Thoracic aorta (tissue), 2 donors: Measurements from ENCODE around the gene AFP. TPM values are rescaled to one million over a fixed set of nuclear protein-coding genes. Genes with fewer than 3 reads are reported as not detected.
A peak's percentile ranks its signal among the peaks of the same experiment; 100 is the strongest.

ENCODE experiments used
- ATAC-seq: fragments of 150-250 bp; one replicate; pipeline ENCODE4 v1.8.0; 2017; ENCODE audit warnings: low read depth; ENCODE audit not compliant: insufficient number of reproducible peaks, low FRiP score
- DNase-seq: peaks from one replicate; pipeline ENCODE4 v3.0.0-alpha.2; 2020; ENCODE audit warnings: low spot score
- H3K27ac ChIP-seq, 2 donors: fragments of 200-600 bp; sonication (generic); 1 replicate in 1 of 2; 2 replicates in 1 of 2; pipeline ENCODE4 v1.5.1; 2016; ENCODE audit warnings: mild to moderate bottlenecking in 2 of 2, moderate library complexity in 2 of 2
- H3K27me3 ChIP-seq: fragments of 200-600 bp; sonication (generic); replicated peaks from 2 replicates; pipeline ENCODE4 v1.6.0; 2016; ENCODE audit warnings: mild to moderate bottlenecking; ENCODE audit not compliant: insufficient read depth
- H3K36me3 ChIP-seq: fragments of 200-600 bp; sonication (generic); one replicate; pipeline ENCODE4 v1.5.1; 2016
- H3K4me1 ChIP-seq, 2 donors: fragments of 200-600 bp; sonication (generic); 1 replicate in 1 of 2; 2 replicates in 1 of 2; pipeline versions ENCODE4 v1.5.1 to v1.6.0; 2016; ENCODE audit warnings: low read depth in 2 of 2, mild to moderate bottlenecking in 1 of 2; ENCODE audit not compliant: control insufficient read depth in 1 of 2
- H3K4me3 ChIP-seq: fragments of 200-600 bp; sonication (generic); 2 replicates; pipeline ENCODE4 v1.5.1; 2016; ENCODE audit warnings: mild to moderate bottlenecking
- H3K9me3 ChIP-seq: fragments of 200-600 bp; sonication (generic); 2 replicates; pipeline ENCODE4 v1.5.1; 2016
- total RNA-seq, 2 donors: library from RNA; depleted of rRNA; stranded (reverse); fragments of >200 nt; gene quantifications; one replicate each; pipeline versions ENCODE4 v1.1.0 to v1.2.3, GENCODE V29; 2016
- TF ChIP-seq, protein P1 (sequence below): fragments of 200-600 bp; sonication (generic); IDR thresholded peaks from one replicate; pipeline ENCODE4 v1.5.1; 2019; ENCODE audit warnings: antibody characterized with exemption

Gene AFP
- total RNA-seq, 2 donors from 2014 or later = not detected

DNA sequence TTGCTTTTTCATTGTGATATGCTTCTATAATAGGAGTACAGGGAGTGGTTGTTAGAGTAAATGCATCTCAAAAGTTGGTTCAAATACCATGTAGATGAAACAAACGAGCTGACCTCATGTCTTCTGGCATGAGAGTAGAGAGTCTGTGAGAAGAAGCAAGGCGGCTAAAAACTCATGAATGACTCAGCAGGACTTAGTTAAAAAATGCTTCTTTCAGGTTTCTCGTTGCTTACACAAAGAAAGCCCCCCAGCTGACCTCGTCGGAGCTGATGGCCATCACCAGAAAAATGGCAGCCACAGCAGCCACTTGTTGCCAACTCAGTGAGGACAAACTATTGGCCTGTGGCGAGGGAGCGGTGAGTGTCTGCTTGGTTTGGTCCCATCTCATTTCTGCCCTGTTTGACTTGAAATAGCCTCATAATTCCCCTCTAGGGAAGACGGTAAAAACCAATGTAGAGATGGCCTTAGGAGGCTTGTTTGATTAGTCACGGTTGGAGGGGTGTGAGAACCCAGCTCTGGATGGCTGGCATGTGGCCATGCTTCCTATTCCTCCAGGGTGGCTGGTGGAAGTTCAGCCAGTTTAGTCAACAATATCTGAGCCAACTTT is 14.5 kb downstream of the AFP start:
- Histone ChIP-seq H3K4me1 (peaks cover 4 to 24% of the 10 kb centered on the region in 2 donors), H3K9me3 (no peaks in the 10 kb centered on the region), H3K27ac (peak overlapping the region; percentile 46 to 65), H3K27me3 (no peaks in the 10 kb centered on the region), H3K4me3 (peak overlapping the region; percentile 38), H3K36me3 (no peaks in the 10 kb centered on the region)
- TF ChIP-seq, protein P1, sequence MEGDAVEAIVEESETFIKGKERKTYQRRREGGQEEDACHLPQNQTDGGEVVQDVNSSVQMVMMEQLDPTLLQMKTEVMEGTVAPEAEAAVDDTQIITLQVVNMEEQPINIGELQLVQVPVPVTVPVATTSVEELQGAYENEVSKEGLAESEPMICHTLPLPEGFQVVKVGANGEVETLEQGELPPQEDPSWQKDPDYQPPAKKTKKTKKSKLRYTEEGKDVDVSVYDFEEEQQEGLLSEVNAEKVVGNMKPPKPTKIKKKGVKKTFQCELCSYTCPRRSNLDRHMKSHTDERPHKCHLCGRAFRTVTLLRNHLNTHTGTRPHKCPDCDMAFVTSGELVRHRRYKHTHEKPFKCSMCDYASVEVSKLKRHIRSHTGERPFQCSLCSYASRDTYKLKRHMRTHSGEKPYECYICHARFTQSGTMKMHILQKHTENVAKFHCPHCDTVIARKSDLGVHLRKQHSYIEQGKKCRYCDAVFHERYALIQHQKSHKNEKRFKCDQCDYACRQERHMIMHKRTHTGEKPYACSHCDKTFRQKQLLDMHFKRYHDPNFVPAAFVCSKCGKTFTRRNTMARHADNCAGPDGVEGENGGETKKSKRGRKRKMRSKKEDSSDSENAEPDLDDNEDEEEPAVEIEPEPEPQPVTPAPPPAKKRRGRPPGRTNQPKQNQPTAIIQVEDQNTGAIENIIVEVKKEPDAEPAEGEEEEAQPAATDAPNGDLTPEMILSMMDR = no peak
- peak; percentile 77 for ATAC-seq
- peak; percentile 6 for DNase-seq

DNA sequence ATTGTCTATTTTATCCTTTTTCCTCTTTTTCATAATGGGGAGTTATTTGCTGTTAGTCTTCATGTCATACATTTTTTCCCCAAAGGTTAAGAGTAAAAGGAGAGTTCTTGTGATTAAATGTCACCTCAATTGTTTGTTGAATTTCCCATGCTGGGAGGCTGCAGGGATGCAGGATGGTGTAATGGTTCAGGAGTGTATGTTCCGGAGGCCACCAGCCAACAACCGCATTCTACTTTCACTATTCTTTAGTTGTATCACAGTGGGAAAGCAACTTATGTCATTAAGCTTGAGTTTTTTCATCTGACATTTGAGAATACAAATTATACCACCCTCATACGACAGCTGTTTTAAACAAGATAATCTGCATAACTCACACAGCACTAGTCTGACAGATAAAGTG is 15.4 kb downstream of the AFP start:
- Histone ChIP-seq H3K27me3 (no peaks in the 10 kb centered on the region), H3K27ac (peak overlapping the region in 1 of 2 donors; percentile 65), H3K4me3 (no peak overlapping the region), H3K4me1 (peaks cover 4 to 24% of the 10 kb centered on the region in 2 donors), H3K9me3 (no peaks in the 10 kb centered on the region), H3K36me3 (no peaks in the 10 kb centered on the region)
- ATAC-seq (no peak), DNase-seq (no peak)
- TF ChIP-seq, protein P1 = no peak

DNA sequence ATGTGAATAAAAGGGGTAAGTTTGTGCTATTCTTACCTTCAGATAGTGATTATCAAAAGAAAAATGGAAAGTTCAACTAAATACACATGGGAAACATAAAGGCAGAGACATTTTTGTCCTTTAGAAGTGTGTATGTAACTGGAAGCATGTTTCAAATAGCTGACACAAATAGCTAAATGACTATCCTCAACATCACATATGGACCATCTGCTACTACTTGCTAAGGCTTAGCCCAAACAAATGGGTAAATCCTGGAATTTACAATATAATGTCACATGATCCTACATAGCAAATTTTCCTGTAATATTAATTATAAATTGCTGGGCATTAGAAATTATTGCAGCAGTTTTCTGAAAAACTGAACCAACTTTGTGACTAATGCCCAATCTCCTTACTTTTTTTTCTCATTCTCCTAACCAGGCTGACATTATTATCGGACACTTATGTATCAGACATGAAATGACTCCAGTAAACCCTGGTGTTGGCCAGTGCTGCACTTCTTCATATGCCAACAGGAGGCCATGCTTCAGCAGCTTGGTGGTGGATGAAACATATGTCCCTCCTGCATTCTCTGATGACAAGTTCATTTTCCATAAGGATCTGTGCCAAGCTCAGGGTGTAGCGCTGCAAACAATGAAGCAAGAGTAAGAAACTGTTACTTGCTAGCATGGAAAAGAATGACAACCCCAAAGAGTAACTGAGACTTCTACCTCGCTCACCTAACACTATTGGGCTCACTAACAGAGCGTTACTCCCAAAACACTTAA is 16.1 kb downstream of the AFP start:
- Histone ChIP-seq H3K27me3 (no peaks in the 10 kb centered on the region), H3K36me3 (no peaks in the 10 kb centered on the region), H3K27ac (no peak overlapping the region), H3K4me1 (peaks cover 4 to 24% of the 10 kb centered on the region in 2 donors), H3K4me3 (no peak overlapping the region), H3K9me3 (no peaks in the 10 kb centered on the region)
- TF ChIP-seq, protein P1 = no peak
- DNase-seq (no peak), ATAC-seq (no peak)

DNA sequence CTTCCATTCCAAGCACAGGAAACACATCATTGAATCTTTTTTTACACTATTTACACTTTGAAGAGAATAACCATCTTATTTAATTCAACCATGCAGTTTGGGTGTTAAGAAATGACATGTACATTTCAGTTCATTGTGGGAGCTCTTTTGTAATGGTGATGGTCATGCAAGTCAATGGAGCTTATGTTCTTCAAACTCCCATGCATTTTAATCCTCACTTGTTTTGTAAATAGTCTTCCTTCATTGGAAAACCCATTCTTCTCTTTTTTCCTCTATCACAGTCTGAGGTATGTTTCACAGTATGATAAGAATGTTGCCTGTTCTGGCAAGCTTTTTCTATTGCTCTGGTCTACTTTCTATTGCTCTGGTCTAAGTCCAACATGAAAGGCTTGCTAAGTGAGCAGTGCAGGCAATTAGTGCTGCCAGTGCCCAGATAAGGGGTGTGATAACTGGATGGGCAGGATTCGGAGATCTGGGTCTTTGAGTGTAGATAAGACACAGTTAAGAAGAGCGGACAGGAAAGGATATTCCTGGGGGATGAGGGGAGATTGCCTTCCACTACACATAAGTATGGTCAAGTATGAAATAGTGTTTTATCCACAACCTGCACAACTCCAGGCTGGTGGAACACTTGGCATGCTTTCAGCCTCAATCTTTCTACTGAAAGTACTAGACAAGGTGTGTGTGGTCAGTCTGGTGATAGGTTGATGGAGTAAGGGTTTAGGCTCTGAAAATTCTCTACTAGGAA is 17.1 kb downstream of the AFP start:
- Histone ChIP-seq H3K9me3 (no peaks in the 10 kb centered on the region), H3K27ac (peak overlapping the region in 1 of 2 donors; percentile 24), H3K36me3 (no peaks in the 10 kb centered on the region), H3K4me3 (no peak overlapping the region), H3K27me3 (no peaks in the 10 kb centered on the region), H3K4me1 (peaks cover 4 to 24% of the 10 kb centered on the region in 2 donors)
- TF ChIP-seq, protein P1 = no peak
- DNase-seq (no peak), ATAC-seq (no peak)

DNA sequence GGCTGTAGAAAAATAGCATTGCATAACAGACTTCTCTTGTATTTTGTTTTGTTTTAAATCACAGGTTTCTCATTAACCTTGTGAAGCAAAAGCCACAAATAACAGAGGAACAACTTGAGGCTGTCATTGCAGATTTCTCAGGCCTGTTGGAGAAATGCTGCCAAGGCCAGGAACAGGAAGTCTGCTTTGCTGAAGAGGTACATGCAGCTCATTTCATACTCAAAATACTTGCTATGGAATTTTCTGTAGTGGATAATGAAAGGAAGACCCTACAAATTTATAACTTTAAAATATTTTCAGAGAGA is 17.6 kb downstream of the AFP start:
- peak overlapping the region in 1 of 2 donors; percentile 24 for H3K27ac ChIP-seq
- ATAC-seq (no peak), DNase-seq (no peak)
- TF ChIP-seq, protein P1 = no peak
- no peaks in the 10 kb centered on the region for H3K27me3 ChIP-seq
- peaks cover 4 to 24% of the 10 kb centered on the region in 2 donors for H3K4me1 ChIP-seq
- H3K9me3 ChIP-seq = no peaks in the 10 kb centered on the region
- no peaks in the 10 kb centered on the region for H3K36me3 ChIP-seq
- no peak overlapping the region for H3K4me3 ChIP-seq
